GM21390 (cell line): ENCODE results near the gene CMPK1.
"Not testable (repeated sequence)": the region's sequence is repeated elsewhere in the genome, so short reads cannot be mapped to it uniquely, and the experiment has no call there.

Experiments
- ATAC-seq: cut with Tn5 transposase; IDR thresholded peaks from one replicate; pipeline ENCODE4 v1.9.1; 2021; ENCODE audit not compliant: unreplicated experiment

Gene CMPK1

DNA sequence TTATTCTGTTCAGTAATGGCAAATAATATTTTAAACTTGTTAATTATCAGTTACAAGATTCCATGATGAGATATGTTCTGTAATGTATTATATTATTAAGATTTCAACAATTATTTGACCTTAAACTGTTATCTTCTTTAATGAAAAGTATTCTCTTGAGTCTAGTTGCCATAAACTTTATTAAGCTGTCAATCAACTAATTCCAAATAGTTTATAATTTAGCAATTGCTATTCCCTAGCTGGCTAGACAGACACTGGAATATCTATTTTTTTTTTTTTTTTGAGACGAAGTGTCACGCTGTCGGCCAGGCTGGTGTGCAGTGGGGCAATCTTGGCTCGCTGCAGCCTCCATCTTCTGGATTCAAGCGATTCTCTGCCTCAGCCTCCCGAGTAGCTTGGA lies 3.8 kb downstream of the CMPK1 start:
- no peak for ATAC-seq

GRCh38 chr1:47338249-47339077 lies 4.9 kb downstream of the CMPK1 start:
- ATAC-seq: no peak

DNA sequence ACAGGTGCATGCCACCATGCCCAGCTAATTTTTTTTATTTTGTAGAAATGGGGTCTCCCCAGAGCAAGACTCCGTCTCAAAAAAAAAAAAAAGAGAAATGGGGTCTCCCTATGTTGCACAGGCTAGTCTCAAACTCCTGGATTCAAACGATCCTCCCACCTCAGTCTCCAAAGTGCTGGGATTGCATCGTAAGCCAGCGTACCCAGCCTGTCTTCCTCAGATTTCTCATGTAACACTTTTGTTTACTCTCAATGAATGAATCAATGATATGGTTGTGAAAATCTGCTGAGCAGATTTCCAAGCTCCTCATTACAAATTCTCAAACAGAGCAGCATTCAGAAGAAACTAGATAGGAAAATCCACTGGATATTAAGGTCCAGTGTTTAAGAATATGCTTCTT lies 6.6 kb downstream of the CMPK1 start:
- no peak for ATAC-seq

DNA sequence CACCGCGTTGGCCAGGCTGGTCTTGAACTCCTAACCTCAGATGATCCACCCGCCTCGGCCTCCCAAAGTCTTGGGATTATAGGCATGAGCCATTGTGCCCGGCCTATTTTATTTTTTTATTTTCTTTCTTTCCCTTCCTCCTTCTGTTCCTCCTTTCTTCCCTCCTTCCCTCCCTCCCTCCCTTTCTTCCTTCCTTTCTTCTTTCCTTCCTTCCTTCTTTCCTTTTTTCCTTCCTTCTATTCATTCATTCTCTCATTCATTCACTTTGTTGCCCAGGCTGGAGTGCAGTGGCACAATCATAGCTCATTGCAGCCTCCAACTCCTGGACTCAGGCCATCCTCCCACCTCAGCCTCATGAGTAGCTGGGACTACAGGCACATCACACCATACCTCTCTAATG lies 13.4 kb downstream of the CMPK1 start:
- not testable (repeated sequence) for ATAC-seq

- ATAC-seq: no peak
Measured at GRCh38 chr1:47347735-47348134, 14.1 kb downstream of the CMPK1 start.

- no peak for ATAC-seq
Measured at GRCh38 chr1:47348246-47348645, 14.7 kb downstream of the CMPK1 start.

- ATAC-seq: peak; percentile 77
Measured at GRCh38 chr1:47351305-47351704, 17.7 kb downstream of the CMPK1 start.

GRCh38 chr1:47361380-47361779 lies 27.8 kb downstream of the CMPK1 start:
- no peak for ATAC-seq

DNA sequence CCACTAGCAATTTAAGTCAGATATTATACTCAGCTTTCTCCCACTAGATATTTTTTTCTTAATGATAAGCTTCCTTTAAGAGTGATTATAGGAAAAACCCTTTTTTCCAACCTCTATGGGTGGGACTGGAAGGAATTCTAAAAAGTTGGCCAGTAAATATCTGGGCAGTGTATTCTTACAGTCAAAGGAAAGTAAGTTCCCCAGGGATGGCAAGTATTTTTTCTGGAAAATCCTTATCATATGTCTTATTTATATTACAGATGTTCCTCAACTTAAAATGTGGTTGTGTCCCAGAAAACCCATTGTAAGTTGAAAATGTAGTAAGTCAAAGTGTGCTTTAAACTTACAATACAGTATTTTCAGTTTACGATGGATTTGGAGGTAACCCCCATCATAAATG lies 29.2 kb downstream of the CMPK1 start:
- ATAC-seq: no peak

- no peak for ATAC-seq
Measured at GRCh38 chr1:47367651-47368050, 34.1 kb downstream of the CMPK1 start.

GRCh38 chr1:47371016-47371517 lies 37.5 kb downstream of the CMPK1 start:
- ATAC-seq: no peak

- ATAC-seq: no peak
Measured at GRCh38 chr1:47374501-47374900, 40.9 kb downstream of the CMPK1 start.

- no peak for ATAC-seq
Measured at GRCh38 chr1:47378147-47378546, 44.6 kb downstream of the CMPK1 start.

DNA sequence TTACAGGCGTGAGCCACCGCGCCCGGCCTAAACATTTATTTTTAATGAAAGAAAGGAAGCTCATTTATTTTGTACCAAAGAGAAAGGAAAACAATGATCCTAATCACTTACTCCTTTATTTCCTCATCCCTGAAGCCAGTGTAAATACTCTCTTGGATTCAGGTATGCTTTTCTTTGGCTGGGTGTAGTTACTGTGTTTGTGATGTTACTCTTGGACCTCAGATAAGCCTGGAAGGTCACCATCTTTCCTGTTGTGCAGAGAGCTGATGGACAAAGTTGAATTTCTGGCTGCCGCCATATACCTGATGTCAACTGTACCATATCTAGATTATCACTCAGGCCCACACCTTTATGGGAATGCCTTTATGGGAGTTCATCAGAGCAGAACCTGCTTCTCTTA lies 47.1 kb downstream of the CMPK1 start:
- no peak for ATAC-seq

DNA sequence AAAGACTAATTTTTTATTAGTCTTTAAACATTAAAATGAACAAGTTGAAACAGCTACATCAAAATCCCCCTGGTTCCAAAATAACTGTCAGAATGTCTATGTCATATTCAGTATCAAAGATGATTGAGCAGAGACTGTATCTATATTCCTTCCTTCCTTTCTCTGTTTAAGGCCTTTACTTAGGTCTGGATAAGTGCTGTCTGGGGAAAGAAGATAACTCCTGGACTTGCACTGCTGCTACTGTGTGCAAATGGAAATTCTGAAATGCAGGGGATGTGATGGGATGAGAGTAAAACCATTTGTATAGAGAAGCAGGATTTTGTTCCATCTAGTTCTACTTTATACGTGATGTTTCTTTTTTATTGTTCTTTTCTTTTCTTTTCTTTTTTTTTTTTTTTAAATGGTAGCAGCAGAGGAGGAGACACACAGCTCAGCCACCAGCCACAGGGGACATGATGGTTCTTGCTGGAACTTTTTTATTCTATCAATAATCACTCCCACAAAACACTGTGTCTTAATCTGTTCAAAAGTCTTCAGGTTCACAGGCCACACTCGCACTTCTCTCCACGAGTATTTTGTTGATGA lies 48.9 kb downstream of the CMPK1 start:
- ATAC-seq: no peak

GRCh38 chr1:47384083-47384482 lies 50.5 kb downstream of the CMPK1 start:
- no peak for ATAC-seq

GRCh38 chr1:47385020-47385419 lies 51.4 kb downstream of the CMPK1 start:
- ATAC-seq: no peak

DNA sequence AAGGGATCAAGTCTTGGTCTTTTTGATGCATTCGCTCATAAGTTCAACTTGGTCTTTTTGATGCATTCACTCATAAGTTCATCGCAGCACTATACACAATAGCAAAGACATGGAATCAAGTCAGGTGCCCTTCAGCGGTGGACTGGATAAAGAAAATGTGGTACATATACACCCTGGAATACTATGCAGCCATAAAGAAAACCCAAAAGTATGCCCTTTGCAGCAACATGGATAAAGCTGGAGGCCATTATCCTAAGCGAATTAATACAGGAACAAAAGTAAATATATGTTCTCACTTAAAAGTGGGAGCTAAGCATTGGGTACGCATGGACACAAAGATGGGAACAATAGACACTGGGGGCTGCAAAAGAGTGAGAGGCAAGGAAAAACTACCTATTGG lies 52.7 kb downstream of the CMPK1 start:
- ATAC-seq: no peak

GRCh38 chr1:47388030-47388890 lies 54.7 kb downstream of the CMPK1 start:
- no peak for ATAC-seq

GRCh38 chr1:47388891-47389238 lies 55.3 kb downstream of the CMPK1 start:
- ATAC-seq: peak; percentile 79

- ATAC-seq: no peak
Measured at GRCh38 chr1:47389731-47390130, 56.1 kb downstream of the CMPK1 start.

- no peak for ATAC-seq
Measured at GRCh38 chr1:47390843-47391242, 57.3 kb downstream of the CMPK1 start.
